IPS-18a (cell line): ENCODE data around the gene WNK2.
"Not testable (repeated sequence)": the region's sequence is repeated elsewhere in the genome, so short reads cannot be mapped to it uniquely, and the experiment has no call there.

Source experiments
- H3K27ac ChIP-seq: one replicate; pipeline ENCODE4 v1.5.1; 2013; ENCODE audit warnings: low read length
- H3K27me3 ChIP-seq: one replicate; pipeline ENCODE4 v1.6.1; 2013; ENCODE audit warnings: mild to moderate bottlenecking, low read length; ENCODE audit not compliant: control insufficient read depth, insufficient read depth
- H3K36me3 ChIP-seq: one replicate; pipeline ENCODE4 v1.6.1; 2013; ENCODE audit warnings: low read depth, low read length; ENCODE audit not compliant: control insufficient read depth
- H3K4me1 ChIP-seq: one replicate; pipeline ENCODE4 v1.6.1; 2013; ENCODE audit warnings: low read depth, low read length; ENCODE audit not compliant: control insufficient read depth
- H3K4me3 ChIP-seq: one replicate; pipeline ENCODE4 v1.5.1; 2013; ENCODE audit warnings: low read length
- H3K9ac ChIP-seq: one replicate; pipeline ENCODE4 v1.6.1; 2013; ENCODE audit warnings: mild to moderate bottlenecking, low read length, moderate library complexity
- H3K9me3 ChIP-seq: one replicate; pipeline ENCODE4 v1.6.1; 2013; ENCODE audit warnings: low read depth, low read length; ENCODE audit not compliant: control insufficient read depth

The WNK2 gene

GRCh38 chr9:93361995-93362394 is 178.1 kb downstream of the WNK2 start:
- Histone ChIP-seq H3K9ac (no peak overlapping the region), H3K4me1 (no peaks in the 10 kb centered on the region), H3K36me3 (peaks cover 6% of the 10 kb centered on the region), H3K27ac (no peak overlapping the region), H3K9me3 (peaks cover 20% of the 10 kb centered on the region), H3K4me3 (no peak overlapping the region), H3K27me3 (no peaks in the 10 kb centered on the region)

- Histone ChIP-seq H3K36me3 (peaks cover 6% of the 10 kb centered on the region), H3K27ac (no peak overlapping the region), H3K9me3 (peaks cover 20% of the 10 kb centered on the region), H3K27me3 (no peaks in the 10 kb centered on the region), H3K4me3 (no peak overlapping the region), H3K4me1 (no peaks in the 10 kb centered on the region), H3K9ac (no peak overlapping the region)
Measured at GRCh38 chr9:93364734-93365426, 180.9 kb downstream of the WNK2 start.

GRCh38 chr9:93365427-93366118 is 181.6 kb downstream of the WNK2 start:
- no peak overlapping the region for H3K9ac ChIP-seq
- no peak overlapping the region for H3K4me3 ChIP-seq
- no peak overlapping the region for H3K27ac ChIP-seq
- H3K36me3 ChIP-seq, result peaks cover 6% of the 10 kb centered on the region
- H3K27me3 ChIP-seq, result no peaks in the 10 kb centered on the region
- H3K4me1 ChIP-seq, result no peaks in the 10 kb centered on the region
- peaks cover 14% of the 10 kb centered on the region for H3K9me3 ChIP-seq

GRCh38 chr9:93366119-93366447 is 182.1 kb downstream of the WNK2 start:
- Histone ChIP-seq H3K27ac (no peak overlapping the region), H3K4me3 (no peak overlapping the region), H3K4me1 (no peaks in the 10 kb centered on the region), H3K27me3 (no peaks in the 10 kb centered on the region), H3K9ac (no peak overlapping the region), H3K36me3 (peaks cover 6% of the 10 kb centered on the region), H3K9me3 (peaks cover 13% of the 10 kb centered on the region)

- not testable (repeated sequence) for H3K27me3 ChIP-seq, H3K4me3 ChIP-seq
Measured at GRCh38 chr9:93366486-93366885, 182.5 kb downstream of the WNK2 start.

GRCh38 chr9:93368437-93368836 is 184.5 kb downstream of the WNK2 start:
- Histone ChIP-seq H3K9me3 (no peaks in the 10 kb centered on the region), H3K27me3 (no peaks in the 10 kb centered on the region), H3K4me1 (no peaks in the 10 kb centered on the region), H3K9ac (no peak overlapping the region), H3K27ac (no peak overlapping the region), H3K36me3 (peaks cover 6% of the 10 kb centered on the region), H3K4me3 (no peak overlapping the region)

More at GRCh38 chr9:93366486-93366885, 182.5 kb downstream of the WNK2 start:
- not testable (repeated sequence) for H3K9ac ChIP-seq, H3K36me3 ChIP-seq, H3K4me1 ChIP-seq, H3K27ac ChIP-seq, H3K9me3 ChIP-seq

GRCh38 chr9:93369686-93370085 is 185.7 kb downstream of the WNK2 start:
- no peaks in the 10 kb centered on the region for H3K9me3 ChIP-seq
- no peak overlapping the region for H3K27ac ChIP-seq
- H3K9ac ChIP-seq, result no peak overlapping the region
- H3K27me3 ChIP-seq, result no peaks in the 10 kb centered on the region
- H3K36me3 ChIP-seq, result no peaks in the 10 kb centered on the region
- no peaks in the 10 kb centered on the region for H3K4me1 ChIP-seq
- H3K4me3 ChIP-seq, result no peak overlapping the region
